DMS114 treated with DMSO at 0.1 percent for 48 hours (cell line): Measurements from ENCODE around the gene USP32.

Experiments
- DNase-seq: peaks from one replicate; lab custom pipeline; 2025; ENCODE audit not compliant: unreplicated experiment; lab: John Stamatoyannopoulos, UW

Gene USP32

DNA sequence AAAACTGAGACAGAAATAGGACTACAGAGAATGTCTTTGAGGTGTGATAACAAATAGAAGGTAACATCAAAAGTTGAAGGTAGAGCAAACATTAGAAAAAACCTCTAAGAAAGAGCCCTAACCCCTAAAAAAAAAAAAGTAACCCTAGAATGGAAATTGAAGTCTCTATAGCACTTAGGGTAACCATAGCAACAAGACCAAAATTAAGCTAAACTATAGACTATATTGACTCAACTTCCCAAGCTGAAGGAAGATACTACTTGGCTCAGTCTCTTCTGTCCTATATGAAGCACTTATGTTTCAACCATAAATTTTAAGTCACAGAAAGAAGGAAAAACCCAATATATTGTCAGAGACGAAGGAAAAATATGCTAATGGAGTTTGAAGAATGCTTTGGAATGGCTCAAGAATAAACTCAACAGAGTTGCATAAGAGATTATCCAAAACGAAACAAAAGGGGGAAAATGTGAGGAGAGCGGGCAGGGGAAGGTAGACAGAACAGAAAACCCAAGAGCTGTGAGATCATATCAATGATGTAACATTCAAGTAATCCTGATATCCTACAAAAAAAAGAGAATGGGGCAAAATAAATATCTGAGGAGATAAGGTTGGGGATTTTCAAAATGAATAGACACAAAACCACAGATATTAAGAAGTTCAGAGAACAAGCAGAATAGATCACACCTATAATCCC is 88.4 kb downstream of the USP32 start:
- no peak for DNase-seq

DNA sequence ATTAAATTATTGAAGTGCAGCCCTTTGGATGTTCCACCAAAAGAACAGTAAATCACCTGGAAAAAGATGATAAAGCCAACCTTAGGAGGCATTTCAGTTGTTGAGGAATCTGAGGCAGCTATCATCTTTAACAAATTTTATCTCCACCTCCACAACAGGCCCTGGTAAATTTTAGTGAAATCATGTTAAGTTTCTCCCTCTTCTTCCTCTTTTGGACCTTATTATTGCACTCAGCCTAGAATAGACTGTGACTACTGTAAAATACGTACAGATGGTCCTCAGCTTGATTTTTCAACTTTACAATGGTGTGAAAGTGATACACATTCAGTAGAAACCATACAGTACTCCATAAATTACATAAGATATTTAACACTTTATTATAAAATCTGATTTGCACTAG is 90.3 kb downstream of the USP32 start:
- no peak for DNase-seq

DNA sequence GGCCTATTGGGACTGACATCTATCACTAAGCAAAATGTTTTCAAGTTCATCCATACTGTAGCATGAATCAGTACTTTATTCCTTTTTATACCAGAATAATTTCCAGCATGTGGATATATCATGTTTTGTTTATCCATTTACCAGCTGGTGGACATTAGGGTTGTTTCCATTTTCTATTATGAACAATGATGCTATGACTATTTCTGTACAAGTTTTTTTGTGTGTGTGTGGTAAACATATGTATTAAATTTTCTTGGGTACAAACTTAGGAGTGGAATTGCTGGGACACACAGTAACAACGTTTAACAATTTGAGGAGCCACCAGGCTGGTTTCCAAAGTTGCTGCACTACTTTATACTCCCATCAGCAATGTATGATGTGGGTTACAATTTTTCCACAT is 91.0 kb downstream of the USP32 start:
- DNase-seq, result no peak

DNA sequence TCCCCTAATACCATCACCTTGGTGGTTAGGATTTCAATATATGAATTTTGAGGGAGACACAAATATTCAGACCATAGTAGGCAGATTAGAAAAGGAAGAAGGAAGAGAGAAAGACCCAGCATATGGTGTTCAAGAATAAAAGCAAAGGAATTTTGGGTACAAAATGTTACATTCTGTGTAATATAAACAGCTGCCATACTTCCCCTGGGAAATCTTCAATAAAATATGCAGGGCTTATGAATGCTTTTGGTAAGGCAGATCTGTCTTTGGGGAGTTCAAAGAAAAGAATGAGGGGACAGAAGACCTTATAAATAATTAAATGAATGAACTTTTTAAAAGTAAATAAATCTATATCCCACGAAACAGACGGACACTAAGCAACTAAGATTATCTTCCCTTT is 91.9 kb downstream of the USP32 start:
- no peak for DNase-seq

DNA sequence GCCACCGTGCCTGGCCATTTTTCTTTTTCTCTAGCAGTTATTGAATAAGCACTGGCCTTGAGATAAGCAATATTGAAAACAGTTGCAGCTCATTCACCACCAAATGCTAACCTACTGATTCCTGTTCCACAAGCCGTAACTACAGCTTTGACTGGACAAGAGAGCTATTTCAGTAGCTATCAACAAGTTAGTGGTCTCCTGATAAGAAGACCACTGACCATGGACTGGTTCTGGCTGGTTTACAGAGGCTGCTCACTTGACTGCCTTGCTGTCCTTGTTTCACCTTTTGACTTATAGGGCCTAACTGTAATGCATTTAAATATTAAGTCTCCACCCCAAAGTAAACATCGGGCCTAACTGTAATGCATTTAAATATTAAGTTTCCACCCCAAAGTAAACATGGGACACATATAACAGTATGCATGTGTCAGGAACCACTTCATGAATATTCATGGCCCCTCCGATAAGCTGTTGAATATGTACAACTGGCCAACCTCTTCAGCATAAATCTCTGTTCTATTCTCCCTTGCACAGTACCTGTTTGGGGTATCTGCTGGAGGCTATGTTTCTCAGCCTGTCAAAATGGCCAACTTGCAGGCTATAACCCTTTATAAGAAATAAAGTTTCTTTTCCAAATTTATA is 94.1 kb downstream of the USP32 start:
- no peak for DNase-seq

DNA sequence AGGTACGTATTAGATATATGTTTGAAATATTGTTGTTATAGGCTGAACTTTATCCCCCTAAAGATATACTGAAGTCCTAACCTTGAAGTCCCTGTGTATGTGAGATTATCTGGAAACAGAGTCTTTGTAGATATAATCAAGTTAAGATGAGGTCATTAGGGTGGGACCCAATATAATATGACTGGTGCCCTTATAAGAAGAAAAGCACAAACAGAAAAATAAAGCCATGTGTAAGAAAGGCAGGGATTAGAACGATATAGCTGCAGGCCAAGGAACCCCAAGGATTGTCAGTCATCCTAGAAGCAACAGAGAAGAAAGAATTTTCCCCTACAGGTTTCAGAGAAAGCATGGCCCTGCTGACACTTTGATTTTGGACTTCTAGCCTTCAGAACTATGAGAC is 95.8 kb downstream of the USP32 start:
- no peak for DNase-seq

DNA sequence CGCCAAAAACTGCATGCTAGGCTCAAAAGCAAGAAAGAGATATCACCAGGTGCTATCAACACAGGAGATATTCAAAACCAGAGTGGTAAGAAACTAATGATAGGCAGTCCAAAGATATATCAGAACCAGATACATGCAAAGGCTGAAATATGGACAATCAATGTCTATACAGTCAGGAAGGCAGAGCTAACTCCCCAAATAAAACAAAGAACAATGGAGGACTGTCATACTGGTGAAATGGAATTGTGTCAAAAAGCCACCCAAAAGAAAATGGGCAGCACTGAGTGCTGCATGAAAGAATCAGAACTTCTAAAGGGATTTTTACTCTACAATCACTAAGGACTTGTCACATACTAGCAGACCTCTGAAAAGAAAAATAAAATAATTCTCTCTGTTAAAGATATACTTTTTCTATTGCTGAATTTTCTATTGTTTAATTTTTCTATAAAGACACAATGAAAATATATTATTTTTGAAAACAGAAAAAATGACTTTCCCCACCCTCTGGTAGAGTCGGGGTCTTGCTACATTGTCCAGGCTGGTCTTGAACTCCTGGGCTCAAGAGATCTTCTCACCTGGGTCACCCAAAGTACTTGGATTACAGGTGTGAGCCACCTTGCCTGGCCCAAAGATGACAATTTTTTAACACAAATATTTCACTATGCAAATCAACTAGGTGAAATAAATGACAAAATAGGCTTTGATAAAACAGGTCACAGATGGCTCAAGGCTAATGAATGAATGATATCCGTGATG is 98.2 kb downstream of the USP32 start:
- DNase-seq, result no peak

DNA sequence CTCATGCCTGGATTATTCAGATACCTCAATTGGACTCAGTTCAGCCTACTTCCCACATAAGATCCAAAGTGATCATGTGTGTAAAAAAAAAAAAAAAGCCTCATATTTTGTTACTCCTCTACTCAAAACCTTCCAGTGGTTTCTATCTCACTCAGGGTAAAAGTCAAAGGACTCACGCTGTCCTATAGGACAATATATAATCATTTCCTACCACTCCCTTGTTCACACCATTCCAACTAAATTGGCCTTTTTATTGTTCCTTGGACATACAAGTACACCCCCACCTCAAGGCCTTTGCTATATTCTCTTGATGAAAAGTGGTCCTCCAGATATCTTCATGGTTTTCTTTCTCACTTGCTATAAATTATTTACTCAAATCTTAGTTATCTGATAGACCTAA is 99.2 kb downstream of the USP32 start:
- no peak for DNase-seq

DNA sequence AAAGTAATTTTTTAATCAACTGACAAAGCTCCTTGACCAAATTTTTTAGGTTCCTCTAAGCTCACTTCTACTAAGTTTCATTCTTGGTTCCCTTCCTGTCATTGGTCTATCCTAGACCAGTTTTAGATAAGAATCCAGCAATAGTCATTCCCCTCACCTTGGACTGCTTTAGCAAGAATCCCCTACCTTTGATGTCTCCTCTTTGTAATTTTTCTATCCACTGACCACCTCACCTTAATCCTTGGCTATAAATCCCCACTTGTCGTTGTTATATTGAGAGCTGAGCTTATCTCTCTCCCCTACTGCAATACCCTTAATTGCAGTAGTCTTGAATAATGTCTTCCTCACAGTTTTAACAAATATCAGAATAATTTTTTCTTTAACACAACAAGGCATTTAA is 107.2 kb downstream of the USP32 start:
- no peak for DNase-seq

DNA sequence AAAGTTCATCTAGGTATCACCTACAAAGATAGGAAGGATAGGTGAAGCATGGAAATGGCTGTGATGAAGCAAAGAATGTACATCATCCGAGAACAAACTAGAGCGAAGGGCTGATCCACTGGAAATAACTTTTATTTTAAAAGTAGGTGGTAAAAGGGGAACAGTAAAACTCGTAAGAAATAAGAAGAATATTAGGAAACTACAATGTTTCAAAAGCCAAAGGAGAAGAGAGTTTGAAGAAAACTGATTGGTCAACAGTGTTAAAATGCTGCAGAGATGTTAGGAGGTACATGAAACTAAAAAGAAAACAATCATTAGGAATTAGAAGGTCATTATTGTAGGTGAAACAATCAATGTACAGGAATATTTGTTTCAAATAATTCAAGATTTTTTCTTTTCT is 108.1 kb downstream of the USP32 start:
- DNase-seq, result no peak

DNA sequence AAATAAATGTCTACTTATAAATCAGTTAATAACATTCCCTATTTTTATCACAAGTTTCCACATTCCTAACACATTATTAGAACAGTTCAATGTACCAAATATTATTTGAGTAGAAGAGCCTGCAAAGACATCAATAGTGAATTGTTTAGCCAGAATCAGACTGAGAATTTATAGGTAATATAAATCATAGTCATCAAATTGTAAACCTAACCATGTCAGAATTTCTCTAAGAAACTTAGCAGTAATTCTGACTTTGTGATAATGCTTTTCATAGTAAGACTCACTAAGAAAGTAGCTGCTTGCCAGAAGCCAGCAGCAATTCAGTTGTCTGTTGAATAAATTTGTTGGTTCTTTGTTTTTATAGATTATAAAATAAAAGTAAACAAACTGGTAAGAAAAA is 111.3 kb downstream of the USP32 start:
- DNase-seq, result no peak

DNA sequence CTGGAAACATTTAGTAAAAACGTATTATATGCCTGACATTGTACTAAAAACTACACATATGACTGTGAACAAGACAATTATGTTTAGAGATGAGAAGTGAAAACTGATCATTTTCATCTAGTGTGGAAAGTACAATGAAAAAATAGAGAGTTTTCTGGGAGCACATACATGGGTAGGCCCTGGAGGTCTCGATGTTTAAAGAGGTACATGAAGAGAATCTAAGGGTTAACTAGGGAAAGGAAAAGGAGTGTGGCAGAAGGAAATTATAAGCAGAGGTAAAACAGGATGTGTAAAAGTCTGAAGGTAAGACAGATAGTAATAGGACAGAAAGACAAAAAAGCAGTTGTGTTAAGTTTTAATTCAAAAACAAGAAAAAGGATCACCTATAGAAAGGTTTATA is 113.7 kb downstream of the USP32 start:
- DNase-seq, result no peak

DNA sequence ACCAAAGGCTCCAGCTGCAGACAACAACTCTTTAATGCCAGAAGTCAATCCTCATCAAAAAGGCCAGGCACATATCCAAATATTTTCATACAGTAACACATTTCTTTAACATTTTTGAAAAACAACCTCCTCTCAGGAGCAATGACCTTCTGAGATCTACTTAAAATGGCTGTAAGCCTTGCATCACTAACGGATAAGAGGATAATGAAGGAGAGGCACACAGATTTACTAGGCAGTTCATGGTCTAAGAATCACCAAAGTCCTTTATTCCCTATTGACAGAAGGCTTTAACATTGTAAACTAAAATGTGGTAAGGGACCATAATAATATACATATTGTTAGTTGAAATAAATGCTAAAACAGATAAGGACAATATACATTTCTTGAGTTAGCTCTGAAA is 114.7 kb downstream of the USP32 start:
- no peak for DNase-seq

DNA sequence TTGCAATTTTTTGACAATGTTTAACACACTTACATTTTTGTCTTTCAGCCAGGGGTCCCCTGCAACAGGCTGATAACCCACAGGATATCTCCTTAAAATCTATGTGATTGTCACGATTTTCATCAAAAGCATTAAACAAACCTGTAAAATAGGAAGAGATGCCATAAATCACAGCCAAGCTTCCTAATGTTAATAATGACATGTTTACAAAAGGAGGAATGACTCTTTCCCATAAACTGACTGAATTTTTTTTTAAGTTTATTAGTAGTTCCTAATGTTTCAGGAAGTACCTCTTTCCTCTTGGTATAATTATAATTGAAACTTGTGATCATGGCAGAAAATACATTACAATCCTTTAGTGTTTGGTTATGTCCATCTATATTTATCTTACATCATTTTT is 122.5 kb downstream of the USP32 start:
- DNase-seq, result no peak

DNA sequence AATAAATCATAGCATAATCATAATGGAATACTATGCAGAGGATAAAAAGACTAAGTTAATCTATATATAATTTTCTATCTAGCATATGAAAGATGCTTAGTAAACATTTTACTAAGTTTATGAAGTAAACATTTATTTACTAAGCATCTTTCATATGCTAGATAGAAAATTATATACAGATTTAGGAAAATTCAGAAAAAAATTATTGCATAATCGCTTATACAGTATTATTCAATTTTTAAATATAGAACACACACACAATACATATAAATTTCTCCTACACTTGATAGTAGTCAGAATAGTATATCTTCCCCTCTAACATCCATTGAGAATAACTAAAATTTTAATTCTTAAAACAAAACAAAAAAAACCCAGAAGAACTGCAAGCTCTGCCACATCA is 131.4 kb downstream of the USP32 start:
- no peak for DNase-seq

DNA sequence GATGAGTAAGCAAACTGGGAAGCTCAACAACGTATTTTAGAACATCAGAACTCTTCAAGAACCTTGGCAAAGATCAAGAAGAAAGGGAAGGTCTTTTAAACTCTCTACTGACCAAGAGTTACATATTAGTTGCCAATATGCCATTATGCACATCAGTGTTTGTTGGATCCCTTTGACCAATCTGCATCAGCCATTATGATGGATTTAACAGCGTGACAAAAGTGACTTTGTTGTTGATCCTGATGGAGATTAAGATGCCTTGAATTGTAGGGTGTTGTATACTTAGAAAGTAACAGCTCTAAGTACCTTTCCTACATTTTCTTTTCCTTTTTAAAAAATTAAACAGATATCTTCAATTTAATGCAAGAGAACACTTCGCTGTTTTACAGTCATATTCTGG is 133.6 kb downstream of the USP32 start:
- DNase-seq, result no peak

DNA sequence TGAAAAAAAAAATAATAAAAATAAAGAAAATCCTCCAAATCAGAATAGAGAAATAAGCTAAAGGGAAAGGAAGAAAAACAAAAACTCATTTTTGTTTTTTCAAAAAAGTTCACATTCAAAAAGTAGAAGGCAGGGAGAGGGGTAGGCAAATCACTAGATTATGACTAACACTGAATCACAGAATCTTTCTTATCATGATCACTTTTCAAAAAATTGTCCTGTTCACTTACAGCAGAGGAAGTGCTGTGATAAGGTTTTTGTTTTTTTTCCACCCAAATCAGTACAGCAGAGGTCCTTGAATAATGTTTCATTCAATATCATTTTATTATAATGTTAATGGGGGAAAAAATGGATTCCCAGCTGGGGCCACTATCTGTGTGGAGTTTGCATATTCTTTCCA is 135.8 kb downstream of the USP32 start:
- DNase-seq, result no peak

DNA sequence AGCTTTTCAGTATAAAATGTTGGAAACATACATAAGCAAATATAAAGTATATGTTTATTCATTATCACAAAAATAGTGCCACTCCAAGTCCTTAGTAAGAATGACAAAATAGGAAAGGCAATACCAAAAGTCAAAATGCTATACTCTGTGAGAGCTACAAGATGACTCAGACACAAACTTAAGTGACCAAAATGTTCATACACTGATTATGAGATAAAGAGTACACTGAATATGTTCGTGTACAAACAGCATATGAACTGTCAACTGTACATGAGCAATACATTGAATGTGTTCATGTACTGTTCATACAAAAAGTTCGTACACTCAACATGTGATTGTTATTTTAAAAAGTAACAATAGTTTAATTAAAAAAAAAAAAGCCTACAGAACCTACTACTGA is 138.9 kb downstream of the USP32 start:
- no peak for DNase-seq

DNA sequence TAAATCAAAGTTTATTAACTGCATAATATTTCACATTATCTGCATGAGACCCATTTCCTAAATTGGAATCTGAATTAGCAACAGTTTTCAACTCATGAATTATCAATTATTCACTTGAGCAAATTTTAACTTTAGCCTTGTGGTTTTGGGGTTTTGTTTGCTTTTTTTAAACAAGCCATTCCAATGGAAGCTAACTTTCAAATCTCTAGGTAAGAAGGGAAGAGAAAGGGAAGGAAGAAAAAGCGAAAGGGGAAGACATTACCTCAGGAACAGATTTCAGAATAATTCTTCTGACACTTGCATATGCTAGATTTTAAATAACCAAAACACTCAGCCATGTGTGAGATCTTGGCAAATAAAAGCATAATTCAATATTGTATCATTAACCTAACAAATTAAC is 139.5 kb downstream of the USP32 start:
- DNase-seq, result no peak

DNA sequence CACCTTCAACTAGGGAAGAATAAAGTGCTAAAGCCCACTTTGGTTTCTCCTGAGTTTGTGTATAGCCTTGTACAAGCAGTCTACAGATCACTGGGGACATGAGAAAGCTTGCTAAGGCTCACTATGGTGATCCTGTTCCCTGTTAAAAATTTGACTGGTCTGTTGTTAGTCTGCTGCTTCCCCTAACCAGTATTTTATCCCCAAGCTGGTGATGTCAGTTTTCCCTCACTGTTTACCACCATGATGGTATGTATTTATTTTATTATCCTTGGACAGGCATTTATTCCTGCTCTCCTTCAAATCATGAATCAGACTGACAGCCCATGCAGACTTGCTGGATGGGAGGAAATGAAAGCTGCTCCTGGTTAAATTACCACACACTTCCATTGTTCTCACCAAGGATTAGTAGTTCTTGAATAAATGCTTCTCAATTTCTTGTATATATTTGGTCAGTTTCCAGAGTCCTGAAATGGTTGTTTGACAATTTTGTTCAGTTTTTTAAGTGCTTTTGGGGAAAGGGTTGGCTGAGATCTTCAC is 142.6 kb downstream of the USP32 start:
- no peak for DNase-seq

DNA sequence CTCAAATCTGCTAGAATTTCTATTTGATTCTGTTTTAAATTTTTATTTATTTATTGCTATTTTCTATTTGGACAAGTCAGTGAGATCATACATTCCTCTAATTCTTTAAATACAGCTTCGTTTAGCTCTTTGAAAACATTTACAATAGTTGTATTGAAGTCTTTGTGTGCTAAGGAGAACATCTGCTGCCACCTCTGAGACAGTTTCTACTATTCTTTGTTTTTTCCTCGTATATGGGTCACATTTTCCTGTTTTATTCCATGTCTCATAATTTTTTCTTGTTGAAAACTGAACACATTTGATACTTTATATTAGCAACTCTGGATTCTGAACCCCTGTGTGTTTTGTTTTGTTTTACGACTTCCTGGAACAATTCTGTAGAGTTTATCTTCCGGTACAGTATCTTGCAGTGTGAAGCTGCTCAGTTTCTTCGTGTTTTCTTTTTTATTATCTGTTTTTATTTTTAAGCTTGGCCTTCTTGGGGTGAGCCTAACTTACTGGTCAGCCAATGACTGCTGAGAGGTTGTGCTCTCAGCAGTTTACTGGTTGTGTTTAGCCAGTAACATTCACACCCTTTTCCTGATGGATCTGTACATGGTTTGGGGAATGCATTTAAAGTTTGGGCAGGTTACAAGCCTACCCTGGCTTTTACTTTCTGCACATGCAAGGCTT is 143.2 kb downstream of the USP32 start:
- no peak for DNase-seq
